IMR-90 (cell line): ENCODE data around the gene SPSB4.

ENCODE experiments used
- CHD1 ChIP-seq: IDR thresholded peaks from 2 replicates; pipeline ENCODE4 v1.6.1; 2012; ENCODE audit warnings: low read depth, low read length, improper control_type of control experiment
- CTCF ChIP-seq: conservative IDR thresholded peaks from 2 replicates; pipeline ENCODE4 v1.5.1; 2012; ENCODE audit warnings: mild to moderate bottlenecking, low read depth, low read length, improper control_type of control experiment
- MAZ ChIP-seq: IDR thresholded peaks from 2 replicates; pipeline ENCODE4 v1.6.1; 2012; ENCODE audit warnings: low read depth, mild to moderate bottlenecking, low read length, improper control_type of control experiment, moderate library complexity, borderline replicate concordance
- POLR2A ChIP-seq: IDR thresholded peaks from 2 replicates; pipeline ENCODE4 v1.6.1; 2012; ENCODE audit warnings: mild to moderate bottlenecking, low read depth, low read length
- SMC3 ChIP-seq: fragments of 150-350 bp; IDR thresholded peaks from 2 replicates; pipeline ENCODE4 v1.6.1; 2016; ENCODE audit warnings: low read depth, mild to moderate bottlenecking, antibody characterized with exemption, low read length, moderate library complexity
- TF ChIP-seq, protein P1 (sequence below): fragments of 150-350 bp; IDR thresholded peaks from 2 replicates; pipeline ENCODE4 v1.6.1; 2017; ENCODE audit warnings: mild to moderate bottlenecking, antibody characterized with exemption, low read length, low read depth

GRCh38 chr3:141087778-141088130 lies 36.6 kb downstream of the SPSB4 start:
- TF ChIP-seq POLR2A: no peak
- TF ChIP-seq CHD1: no peak
- TF ChIP-seq CTCF: no peak
- no peak for TF ChIP-seq SMC3
- TF ChIP-seq, protein P1, sequence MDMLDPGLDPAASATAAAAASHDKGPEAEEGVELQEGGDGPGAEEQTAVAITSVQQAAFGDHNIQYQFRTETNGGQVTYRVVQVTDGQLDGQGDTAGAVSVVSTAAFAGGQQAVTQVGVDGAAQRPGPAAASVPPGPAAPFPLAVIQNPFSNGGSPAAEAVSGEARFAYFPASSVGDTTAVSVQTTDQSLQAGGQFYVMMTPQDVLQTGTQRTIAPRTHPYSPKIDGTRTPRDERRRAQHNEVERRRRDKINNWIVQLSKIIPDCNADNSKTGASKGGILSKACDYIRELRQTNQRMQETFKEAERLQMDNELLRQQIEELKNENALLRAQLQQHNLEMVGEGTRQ: no peak
- no peak for TF ChIP-seq MAZ
